ENCODE results near the gene CAPN10. TPM values are rescaled to one million over a fixed set of nuclear protein-coding genes. Genes with fewer than 3 reads are reported as not detected.

The CAPN10 gene
- total RNA-seq, 4 donors from 2014 or later = 9.9 to 23.3 (median 13.7) TPM

GRCh38 chr2:240564561-240565332, 21.8 kb upstream of the CAPN10 start:
- peak overlapping the region in 2 of 4 donors; percentile 65 to 94 for H3K4me3 ChIP-seq
- no peaks in the 10 kb centered on the region for H3K9me3 ChIP-seq
- TF ChIP-seq, protein P1, sequence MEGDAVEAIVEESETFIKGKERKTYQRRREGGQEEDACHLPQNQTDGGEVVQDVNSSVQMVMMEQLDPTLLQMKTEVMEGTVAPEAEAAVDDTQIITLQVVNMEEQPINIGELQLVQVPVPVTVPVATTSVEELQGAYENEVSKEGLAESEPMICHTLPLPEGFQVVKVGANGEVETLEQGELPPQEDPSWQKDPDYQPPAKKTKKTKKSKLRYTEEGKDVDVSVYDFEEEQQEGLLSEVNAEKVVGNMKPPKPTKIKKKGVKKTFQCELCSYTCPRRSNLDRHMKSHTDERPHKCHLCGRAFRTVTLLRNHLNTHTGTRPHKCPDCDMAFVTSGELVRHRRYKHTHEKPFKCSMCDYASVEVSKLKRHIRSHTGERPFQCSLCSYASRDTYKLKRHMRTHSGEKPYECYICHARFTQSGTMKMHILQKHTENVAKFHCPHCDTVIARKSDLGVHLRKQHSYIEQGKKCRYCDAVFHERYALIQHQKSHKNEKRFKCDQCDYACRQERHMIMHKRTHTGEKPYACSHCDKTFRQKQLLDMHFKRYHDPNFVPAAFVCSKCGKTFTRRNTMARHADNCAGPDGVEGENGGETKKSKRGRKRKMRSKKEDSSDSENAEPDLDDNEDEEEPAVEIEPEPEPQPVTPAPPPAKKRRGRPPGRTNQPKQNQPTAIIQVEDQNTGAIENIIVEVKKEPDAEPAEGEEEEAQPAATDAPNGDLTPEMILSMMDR (IDR thresholded peaks at IDR 0.05) = peak in 1 of 6 experiments; percentile 25
- no peak for TF ChIP-seq POLR2A (IDR thresholded peaks at IDR 0.05)
- WGBS, 2 donors = 70 to 71% methylated on average over 10 of the region's 10 CpGs
- H3K4me1 ChIP-seq = peaks cover 47 to 80% (median 50%) of the 10 kb centered on the region in 3 donors
- intact Hi-C loops (cut with DNase I) = no loop called here
- DNase-seq = no peak
- peak overlapping the region; percentile 92 to 98 (median 97) for H3K27ac ChIP-seq
- H3K27me3 ChIP-seq = no peaks in the 10 kb centered on the region
- peaks cover 0 to 9% (median 0%) of the 10 kb centered on the region in 3 donors for H3K36me3 ChIP-seq

DNA sequence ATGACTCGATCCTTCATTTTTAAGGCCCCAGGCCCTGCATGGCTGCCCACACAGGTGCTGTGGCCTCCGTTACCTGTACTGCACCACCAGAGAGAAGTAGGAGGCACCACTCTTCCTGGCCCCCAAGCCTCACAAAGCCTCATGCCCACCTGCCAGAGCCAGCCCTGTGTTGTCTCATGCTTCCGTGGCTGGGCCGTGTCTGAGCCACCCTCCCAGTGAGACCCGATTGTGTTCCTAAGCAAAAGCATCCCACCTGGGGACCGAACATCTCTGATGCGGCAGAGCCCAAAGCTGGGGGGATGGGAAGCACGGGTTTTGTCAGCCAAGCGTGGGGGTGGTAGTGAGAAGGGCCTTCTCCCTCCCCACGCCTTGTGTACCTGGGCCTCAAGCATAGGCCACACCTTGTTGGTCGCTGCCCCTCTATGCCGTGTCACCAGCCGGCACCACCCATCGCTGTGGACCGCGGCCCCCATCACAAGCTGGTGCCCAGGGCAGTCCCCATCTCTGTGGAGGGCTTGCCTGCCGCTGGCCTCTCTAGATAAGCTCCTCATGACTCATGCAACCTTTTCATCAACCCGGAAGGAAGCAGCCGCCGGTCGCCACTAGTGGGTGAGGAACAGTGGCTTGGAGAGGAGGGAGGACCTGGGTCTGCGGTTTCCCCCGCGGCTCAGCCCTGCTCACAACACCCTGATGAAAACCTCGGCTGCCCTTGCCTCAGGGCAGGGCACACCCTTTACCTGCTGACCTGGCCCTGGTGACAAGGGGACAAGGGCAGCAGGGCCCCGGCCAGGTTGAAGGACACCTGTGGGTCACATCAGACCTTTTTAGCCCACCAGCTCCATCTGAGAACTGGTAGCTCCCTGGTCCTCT, 21.0 kb upstream of the CAPN10 start:
- Histone ChIP-seq H3K4me3 (peak overlapping the region; percentile 2 to 94 (median 75)), H3K27ac (peak overlapping the region; percentile 92 to 98 (median 97)), H3K27me3 (no peaks in the 10 kb centered on the region), H3K4me1 (peaks cover 55 to 84% (median 56%) of the 10 kb centered on the region in 3 donors), H3K9me3 (no peaks in the 10 kb centered on the region), H3K36me3 (peaks cover 0 to 9% (median 0%) of the 10 kb centered on the region in 3 donors)
- DNase-seq = peak; percentile 82
- TF ChIP-seq, protein P1 (IDR thresholded peaks at IDR 0.05) = no peak
- TF ChIP-seq POLR2A (IDR thresholded peaks at IDR 0.05) = peak in 1 of 4 donors; percentile 55
- intact Hi-C loops (cut with DNase I) = no loop called here
- WGBS, 2 donors = 27 to 87% methylated on average over 5 to 16 of the region's 26 CpGs

DNA sequence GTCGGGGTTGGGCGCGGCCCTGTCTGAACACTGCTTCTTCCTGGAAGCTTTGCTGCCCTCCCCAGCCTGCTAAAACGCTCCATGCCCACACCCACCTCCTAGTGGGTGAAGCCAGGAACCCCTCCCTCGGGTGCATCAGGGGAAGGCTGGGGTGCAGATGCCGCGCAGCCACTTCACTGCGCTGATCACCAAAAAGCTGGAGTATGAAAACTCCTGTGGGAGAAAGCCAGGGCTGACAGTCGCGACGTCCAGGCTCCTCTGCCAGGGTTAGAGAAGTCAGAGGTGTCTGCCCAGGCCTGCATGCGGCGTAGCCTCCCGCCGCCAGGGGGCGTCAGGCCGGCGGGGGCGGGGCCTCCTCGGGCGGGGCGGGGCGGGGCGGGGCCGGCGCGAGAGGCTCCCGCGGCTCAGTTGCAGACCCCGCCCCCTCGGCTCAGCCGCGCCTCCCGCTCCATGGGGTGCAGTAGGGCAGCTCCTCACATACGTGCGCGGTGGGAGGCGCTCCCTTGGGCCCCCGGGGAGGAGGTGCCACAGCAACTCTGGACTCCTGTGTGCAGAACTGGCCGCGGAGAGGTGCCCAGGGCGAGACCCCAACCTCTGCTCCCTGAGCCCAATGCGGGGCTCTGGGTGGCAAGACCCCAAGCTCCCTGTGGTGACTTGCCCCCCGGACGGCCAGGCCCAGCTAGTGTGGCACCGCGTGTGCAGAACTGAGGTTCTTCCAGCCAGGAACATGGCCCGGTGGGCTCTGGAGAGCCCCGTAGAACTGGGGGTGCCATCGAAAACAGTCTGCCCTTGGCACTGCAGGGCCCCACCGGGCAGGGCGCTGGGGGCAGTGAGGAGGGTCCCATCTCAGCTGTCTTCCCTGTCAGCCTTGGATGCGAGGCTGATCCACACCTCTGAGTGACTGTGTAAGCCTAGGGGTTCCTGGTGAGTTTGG, 20.1 kb upstream of the CAPN10 start:
- intact Hi-C loops (cut with DNase I) = no loop called here
- no peaks in the 10 kb centered on the region for H3K9me3 ChIP-seq
- H3K4me1 ChIP-seq = peaks cover 56 to 90% (median 57%) of the 10 kb centered on the region in 3 donors
- H3K4me3 ChIP-seq = peak overlapping the region; percentile 25 to 94 (median 75)
- TF ChIP-seq, protein P1 (IDR thresholded peaks at IDR 0.05) = peak; percentile 72 to 97 (median 83)
- peak in 3 of 4 donors; percentile 33 to 79 (median 51) for TF ChIP-seq POLR2A (IDR thresholded peaks at IDR 0.05)
- no peaks in the 10 kb centered on the region for H3K27me3 ChIP-seq
- WGBS, 2 donors = 44% methylated on average over 5 of the region's 53 CpGs; no CpG with 5 or more reads in 1 of the 2 donors
- H3K36me3 ChIP-seq = peaks cover 0 to 10% (median 0%) of the 10 kb centered on the region in 3 donors
- H3K27ac ChIP-seq = peak overlapping the region; percentile 92 to 98 (median 97)
- DNase-seq = peak; percentile 81

- peak overlapping the region; percentile 44 to 94 (median 75) for H3K4me3 ChIP-seq
- H3K27ac ChIP-seq = peak overlapping the region; percentile 92 to 98 (median 97)
- WGBS, 2 donors = 17 to 41% methylated on average over 6 to 18 of the region's 26 CpGs
- no peak for DNase-seq
- intact Hi-C loops (cut with DNase I) = no loop called here
- no peak for TF ChIP-seq POLR2A (IDR thresholded peaks at IDR 0.05)
- TF ChIP-seq, protein P1 (IDR thresholded peaks at IDR 0.05) = no peak
- H3K27me3 ChIP-seq = no peaks in the 10 kb centered on the region
- H3K9me3 ChIP-seq = no peaks in the 10 kb centered on the region
- peaks cover 0 to 18% (median 2%) of the 10 kb centered on the region in 3 donors for H3K36me3 ChIP-seq
- H3K4me1 ChIP-seq = peaks cover 50 to 89% (median 51%) of the 10 kb centered on the region in 3 donors
Measured at GRCh38 chr2:240567137-240567871, 19.2 kb upstream of the CAPN10 start.
